Esophagus squamous epithelium (tissue), 4 donors: ENCODE measurements around the gene ALPK1.

Experiments used
- CTCF ChIP-seq, 6 experiments: fragments of 450-650 bp in 4 of 6; fragments of 200-600 bp in 2 of 6; sonication (generic) in 2 of 6; IDR thresholded peaks; one replicate each; pipeline ENCODE4 v1.5.1; 2016 to 2019; ENCODE audit warnings: antibody characterized with exemption in 6 of 6, mild to moderate bottlenecking in 4 of 6, moderate library complexity in 4 of 6
- POLR2A ChIP-seq, 4 donors: fragments of 450-650 bp; IDR thresholded peaks; one replicate each; pipeline ENCODE4 v1.6.1; 2017; ENCODE audit warnings: antibody characterized with exemption in 4 of 4, mild to moderate bottlenecking in 4 of 4, moderate library complexity in 3 of 4

DNA sequence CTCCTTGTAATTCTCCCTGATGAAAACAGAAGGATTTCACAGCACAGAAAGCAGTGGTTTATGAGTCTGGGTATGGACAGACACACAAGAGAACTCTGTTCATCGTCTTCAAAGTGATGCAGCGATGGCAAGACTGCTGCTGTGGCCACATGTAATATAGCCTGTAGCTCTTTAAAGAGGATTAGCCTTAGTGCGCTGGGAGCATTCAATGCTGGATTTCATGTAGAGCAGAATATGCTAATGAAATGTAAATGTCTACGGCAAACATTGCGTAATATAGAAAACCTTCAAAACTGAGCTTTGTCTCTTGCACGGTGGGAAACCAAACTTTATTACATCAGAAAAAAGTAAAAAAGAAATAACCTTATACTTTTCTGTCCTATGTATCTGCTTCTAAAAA, 42.9 kb downstream of the ALPK1 start:
- TF ChIP-seq CTCF (IDR thresholded peaks at IDR 0.05): no peak
- TF ChIP-seq POLR2A (IDR thresholded peaks at IDR 0.05): no peak
